H9 (cell line): Measurements from ENCODE around the gene C11orf71. TPM values are rescaled to one million over a fixed set of nuclear protein-coding genes. Genes with fewer than 3 reads are reported as not detected.

ENCODE experiments used
- DNase-seq: peaks from one replicate; pipeline ENCODE4 v3.0.0-alpha.2; 2017
- H2AFZ ChIP-seq: one replicate; pipeline ENCODE4 v1.6.1; 2013; ENCODE audit warnings: mild to moderate bottlenecking, low read length, control low read depth, moderate library complexity
- H2AK5ac ChIP-seq: 2 replicates; pipeline ENCODE4 v1.6.1; 2013; ENCODE audit warnings: low read length, control low read depth, mixed read lengths; ENCODE audit not compliant: insufficient read length
- H2BK120ac ChIP-seq: one replicate; pipeline ENCODE4 v1.6.1; 2013; ENCODE audit warnings: low read depth, mild to moderate bottlenecking, low read length, control low read depth, inconsistent platforms; ENCODE audit not compliant: poor library complexity, severe bottlenecking
- H2BK12ac ChIP-seq: 2 replicates; pipeline ENCODE4 v1.6.1; 2013; ENCODE audit warnings: low read length, control low read depth, mixed read lengths, low read depth; ENCODE audit not compliant: insufficient read length
- H2BK15ac ChIP-seq: 2 replicates; pipeline ENCODE4 v1.6.1; 2013; ENCODE audit warnings: low read depth, low read length, control low read depth
- H2BK20ac ChIP-seq: one replicate; pipeline ENCODE4 v1.6.1; 2013; ENCODE audit warnings: low read depth, mild to moderate bottlenecking, low read length, control low read depth, inconsistent platforms; ENCODE audit not compliant: poor library complexity, severe bottlenecking
- H2BK5ac ChIP-seq: 2 replicates; pipeline ENCODE4 v1.6.1; 2013; ENCODE audit warnings: low read length, control low read depth, mixed read lengths; ENCODE audit not compliant: insufficient read length
- H3K14ac ChIP-seq: 2 replicates; pipeline ENCODE4 v1.6.1; 2013; ENCODE audit warnings: low read length, control low read depth; ENCODE audit not compliant: insufficient read depth
- H3K18ac ChIP-seq: 2 replicates; pipeline ENCODE4 v1.6.1; 2013; ENCODE audit warnings: low read depth, mild to moderate bottlenecking, mixed read lengths, low read length, control low read depth; ENCODE audit not compliant: insufficient read length
- H3K23ac ChIP-seq: 2 replicates; pipeline ENCODE4 v1.6.1; 2013; ENCODE audit warnings: low read length, control low read depth, mixed read lengths, low read depth; ENCODE audit not compliant: insufficient read length
- H3K23me2 ChIP-seq: 2 replicates; pipeline ENCODE4 v1.6.1; 2013; ENCODE audit warnings: low read depth, mild to moderate bottlenecking, mixed read lengths, low read length, control low read depth; ENCODE audit not compliant: insufficient read length, poor library complexity, severe bottlenecking
- H3K27ac ChIP-seq: 2 replicates; pipeline ENCODE4 v1.5.1; 2013; ENCODE audit warnings: low read length, control low read depth, mixed read lengths, low read depth; ENCODE audit not compliant: insufficient read length
- H3K27me3 ChIP-seq: 2 replicates; pipeline ENCODE4 v1.6.1; 2013; ENCODE audit warnings: low read length, control low read depth, inconsistent platforms; ENCODE audit not compliant: insufficient read depth
- H3K4ac ChIP-seq: 2 replicates; pipeline ENCODE4 v1.6.1; 2013; ENCODE audit warnings: low read depth, mild to moderate bottlenecking, control low read depth, inconsistent platforms, low read length, moderate library complexity
- H3K4me1 ChIP-seq: 2 replicates; pipeline ENCODE4 v1.6.1; 2013; ENCODE audit warnings: low read length, control low read depth, inconsistent platforms; ENCODE audit not compliant: insufficient read depth
- H3K4me2 ChIP-seq: 2 replicates; pipeline ENCODE4 v1.6.1; 2013; ENCODE audit warnings: low read length, control low read depth, mixed read lengths; ENCODE audit not compliant: insufficient read length, insufficient read depth
- H3K56ac ChIP-seq: 2 replicates; pipeline ENCODE4 v1.6.1; 2013; ENCODE audit warnings: low read depth, mild to moderate bottlenecking, mixed read lengths, low read length, control low read depth; ENCODE audit not compliant: insufficient read length
- H3K79me1 ChIP-seq: 2 replicates; pipeline ENCODE4 v1.6.1; 2013; ENCODE audit warnings: low read depth, mild to moderate bottlenecking, moderate library complexity, low read length, control low read depth, inconsistent platforms; ENCODE audit not compliant: insufficient read depth, poor library complexity, severe bottlenecking
- H3K79me2 ChIP-seq: 2 replicates; pipeline ENCODE4 v1.6.1; 2013; ENCODE audit warnings: low read length, control low read depth, inconsistent platforms; ENCODE audit not compliant: insufficient read depth
- H3K9ac ChIP-seq: 2 replicates; pipeline ENCODE4 v1.6.1; 2013; ENCODE audit warnings: low read length, control low read depth, mixed read lengths; ENCODE audit not compliant: insufficient read length; ENCODE audit errors: extremely low read depth
- H3K9me3 ChIP-seq: one replicate; pipeline ENCODE4 v1.6.1; 2013; ENCODE audit warnings: low read depth, low read length, inconsistent platforms; ENCODE audit not compliant: control insufficient read depth
- H3T11ph ChIP-seq: one replicate; pipeline ENCODE4 v1.6.1; 2013; ENCODE audit warnings: mild to moderate bottlenecking, low read length, control low read depth, inconsistent platforms
- H4K20me1 ChIP-seq: one replicate; pipeline ENCODE4 v1.6.1; 2013; ENCODE audit not compliant: control insufficient read depth, insufficient read length, insufficient read depth
- H4K5ac ChIP-seq: 2 replicates; pipeline ENCODE4 v1.6.1; 2013; ENCODE audit warnings: low read depth, mild to moderate bottlenecking, mixed read lengths, low read length, control low read depth; ENCODE audit not compliant: insufficient read length
- H4K8ac ChIP-seq: replicated peaks from 2 replicates; pipeline ENCODE4 v1.6.1; 2013; ENCODE audit warnings: low read length, control low read depth, mixed read lengths, low read depth; ENCODE audit not compliant: insufficient read length
- H4K91ac ChIP-seq: 2 replicates; pipeline ENCODE4 v1.6.1; 2013; ENCODE audit warnings: low read depth, mild to moderate bottlenecking, moderate library complexity, mixed read lengths, low read length, control low read depth; ENCODE audit not compliant: insufficient read length
- H3K27ac Mint-ChIP-seq, 3 experiments: 2 replicates in 2 of 3; 3 replicates in 1 of 3; pipeline ENCODE4 v1.8.0; 2020 to 2021; ENCODE audit warnings: mixed read lengths in 3 of 3, mild to moderate bottlenecking in 1 of 3, moderate library complexity in 1 of 3
- H3K27me3 Mint-ChIP-seq: 2 replicates; pipeline ENCODE4 v1.8.0; 2021; ENCODE audit warnings: low read depth, mild to moderate bottlenecking, moderate library complexity, mixed read lengths
- H3K36me3 Mint-ChIP-seq, 3 experiments: 2 replicates in 2 of 3; 3 replicates in 1 of 3; pipeline ENCODE4 v1.8.0; 2020 to 2021; ENCODE audit warnings: low read depth in 3 of 3, mixed read lengths in 3 of 3; ENCODE audit not compliant: insufficient read depth in 1 of 3
- H3K4me1 Mint-ChIP-seq, 2 experiments: 2 replicates each; pipeline ENCODE4 v1.8.0; 2020; ENCODE audit warnings: mixed read lengths in 2 of 2
- H3K4me3 Mint-ChIP-seq, 2 experiments: 2 replicates in 1 of 2; 3 replicates in 1 of 2; pipeline ENCODE4 v1.8.0; 2020 to 2021; ENCODE audit warnings: mild to moderate bottlenecking in 2 of 2, mixed read lengths in 2 of 2, moderate library complexity in 1 of 2
- H3K9me3 Mint-ChIP-seq, 2 experiments: 2 replicates in 1 of 2; 3 replicates in 1 of 2; pipeline ENCODE4 v1.8.0; 2020; ENCODE audit warnings: mild to moderate bottlenecking in 2 of 2, mixed read lengths in 2 of 2, moderate library complexity in 1 of 2
- WGBS: extraction: QIAGEN DNeasy Blood & Tissue Kit; methylation state at CpG from one replicate; pipeline ENCODE4 v1.1.7; 2013; ENCODE audit warnings: missing lambda C conversion rate, low lambda C conversion rate, mixed read lengths; ENCODE audit not compliant: insufficient read length; ENCODE audit errors: extremely low coverage; 5-methylcytosine and 5-hydroxymethylcytosine counted together
- total RNA-seq: library from RNA; stranded (reverse); gene quantifications from 2 replicates; pipeline ENCODE4 v1.2.1, GENCODE V29; 2021
- TF ChIP-seq, protein P1 (sequence below): fragments of 200-600 bp; sonication (generic); conservative IDR thresholded peaks from 3 replicates; pipeline ENCODE4 v1.8.0; 2021; ENCODE audit warnings: antibody characterized with exemption, mild to moderate bottlenecking

The C11orf71 gene
- total RNA-seq, 1 experiment from 2014 or later = 3.5 TPM

DNA sequence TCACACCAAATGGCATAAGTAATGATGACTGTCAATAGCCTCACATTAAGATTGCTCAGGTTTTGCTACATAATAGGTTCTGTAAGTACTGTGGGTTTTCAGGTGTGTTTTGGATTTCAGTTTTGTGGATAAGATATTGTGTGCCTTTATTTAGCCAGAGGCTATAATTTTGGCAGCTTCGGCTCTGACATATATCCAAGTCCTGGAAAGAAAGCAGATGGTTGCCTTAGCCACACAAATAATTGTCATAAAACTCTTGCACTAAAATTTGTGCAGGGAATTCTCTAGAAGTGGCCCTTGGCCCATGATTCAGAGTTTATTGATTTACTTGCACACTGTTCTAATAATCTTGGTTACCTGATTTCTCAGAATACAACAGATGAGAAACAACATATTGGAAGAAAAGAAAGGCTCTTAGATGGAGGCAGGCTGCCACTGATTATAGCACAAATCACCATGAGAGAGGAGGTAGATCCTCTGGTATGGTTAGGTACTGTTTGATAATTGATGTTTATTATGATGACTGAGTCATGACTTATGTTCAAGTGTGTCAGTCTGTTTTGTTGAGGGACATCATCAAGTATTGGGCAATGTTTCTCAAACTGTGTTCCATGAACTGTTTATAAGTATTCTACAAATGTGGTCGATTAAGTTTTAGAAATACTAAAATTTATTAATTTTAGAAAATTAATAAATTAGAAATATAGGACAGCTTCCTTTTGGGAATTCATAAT, 48.6 kb upstream of the C11orf71 start:
- no peaks in the 10 kb centered on the region for H3K79me1 ChIP-seq
- no peaks in the 10 kb centered on the region for H3K9me3 ChIP-seq
- no peaks in the 10 kb centered on the region for H3K27me3 Mint-ChIP-seq
- no peak overlapping the region for H2BK120ac ChIP-seq
- no peak overlapping the region for H2BK5ac ChIP-seq
- H2BK20ac ChIP-seq = no peak overlapping the region
- no peak overlapping the region for H3K4me3 Mint-ChIP-seq
- no peak overlapping the region for H4K5ac ChIP-seq
- 0 out of 4 replicates have a peak, but pooled peaks cover 0 to 5% of the 10 kb centered on the region in 2 experiments for H3K4me1 Mint-ChIP-seq
- H3K27ac Mint-ChIP-seq = no peak overlapping the region
- no peaks in the 10 kb centered on the region for H3K23me2 ChIP-seq
- no peak for DNase-seq
- no peak overlapping the region for H2BK12ac ChIP-seq
- no peak overlapping the region for H3K4ac ChIP-seq
- no peaks in the 10 kb centered on the region for H3K9me3 Mint-ChIP-seq
- H3K23ac ChIP-seq = no peak overlapping the region
- H2AFZ ChIP-seq = no peak overlapping the region
- no peak overlapping the region for H4K91ac ChIP-seq
- no peak overlapping the region for H3T11ph ChIP-seq
- H3K27me3 ChIP-seq = no peaks in the 10 kb centered on the region
- H3K14ac ChIP-seq = no peak overlapping the region
- no CpG with 5 or more reads among the region's 2 CpGs for WGBS
- no peak overlapping the region for H2AK5ac ChIP-seq
- no peak overlapping the region for H3K18ac ChIP-seq
- no peak overlapping the region for H3K27ac ChIP-seq
- no peak overlapping the region for H4K8ac ChIP-seq
- H3K9ac ChIP-seq = no peak overlapping the region
- no peaks in the 10 kb centered on the region for H3K4me1 ChIP-seq
- TF ChIP-seq, protein P1, sequence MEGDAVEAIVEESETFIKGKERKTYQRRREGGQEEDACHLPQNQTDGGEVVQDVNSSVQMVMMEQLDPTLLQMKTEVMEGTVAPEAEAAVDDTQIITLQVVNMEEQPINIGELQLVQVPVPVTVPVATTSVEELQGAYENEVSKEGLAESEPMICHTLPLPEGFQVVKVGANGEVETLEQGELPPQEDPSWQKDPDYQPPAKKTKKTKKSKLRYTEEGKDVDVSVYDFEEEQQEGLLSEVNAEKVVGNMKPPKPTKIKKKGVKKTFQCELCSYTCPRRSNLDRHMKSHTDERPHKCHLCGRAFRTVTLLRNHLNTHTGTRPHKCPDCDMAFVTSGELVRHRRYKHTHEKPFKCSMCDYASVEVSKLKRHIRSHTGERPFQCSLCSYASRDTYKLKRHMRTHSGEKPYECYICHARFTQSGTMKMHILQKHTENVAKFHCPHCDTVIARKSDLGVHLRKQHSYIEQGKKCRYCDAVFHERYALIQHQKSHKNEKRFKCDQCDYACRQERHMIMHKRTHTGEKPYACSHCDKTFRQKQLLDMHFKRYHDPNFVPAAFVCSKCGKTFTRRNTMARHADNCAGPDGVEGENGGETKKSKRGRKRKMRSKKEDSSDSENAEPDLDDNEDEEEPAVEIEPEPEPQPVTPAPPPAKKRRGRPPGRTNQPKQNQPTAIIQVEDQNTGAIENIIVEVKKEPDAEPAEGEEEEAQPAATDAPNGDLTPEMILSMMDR = no peak
- no peak overlapping the region for H2BK15ac ChIP-seq
- no peak overlapping the region for H3K56ac ChIP-seq
- peaks cover 31 to 67% (median 48%) of the 10 kb centered on the region in 3 experiments; a peak in 6 of 7 replicates for H3K36me3 Mint-ChIP-seq
- peaks cover 7% of the 10 kb centered on the region; the same call in 1 of the 2 replicates for H3K79me2 ChIP-seq
- H4K20me1 ChIP-seq = no peaks in the 10 kb centered on the region
- H3K4me2 ChIP-seq = no peak overlapping the region
